SK-N-SH treated with all-trans-retinoic acid at 6 μM for 48 hours (cell line): ENCODE results near the gene GCHFR.

Experiments used
- ATAC-seq: fragments of 200-7000 bp; cut with Tn5 transposase; 3 replicates; pipeline ENCODE4 v1.9.1; 2020; ENCODE audit warnings: mild to moderate bottlenecking, moderate library complexity
- ARNTL ChIP-seq: fragments of 450-650 bp; formaldehyde crosslinking; IDR thresholded peaks from 2 replicates; pipeline ENCODE4 v1.5.0; 2020; ENCODE audit warnings: low read depth, mild to moderate bottlenecking, moderate library complexity, borderline replicate concordance
- BACH2 ChIP-seq: fragments of 250-450 bp; sonication (Bioruptor Pico); IDR thresholded peaks from 2 replicates; pipeline ENCODE4 v1.9.0; 2021; ENCODE audit warnings: mild to moderate bottlenecking, borderline replicate concordance
- CREB5 ChIP-seq: fragments of 250-450 bp; sonication (Bioruptor Pico); IDR thresholded peaks from 2 replicates; pipeline ENCODE4 v1.5.1; 2020; ENCODE audit warnings: low read depth, mild to moderate bottlenecking, moderate library complexity
- CSDC2 ChIP-seq: fragments of 250-450 bp; sonication (Bioruptor Pico); IDR thresholded peaks from 2 replicates; pipeline ENCODE4 v1.5.0; 2020; ENCODE audit warnings: mild to moderate bottlenecking, moderate library complexity
- ESRRG ChIP-seq: fragments of 250-450 bp; sonication (Bioruptor Pico); IDR thresholded peaks from 2 replicates; pipeline ENCODE4 v1.6.1; 2021; ENCODE audit warnings: mild to moderate bottlenecking
- GLIS3 ChIP-seq: fragments of 250-450 bp; sonication (Bioruptor Pico); IDR thresholded peaks from 2 replicates; pipeline ENCODE4 v1.5.0; 2020; ENCODE audit warnings: mild to moderate bottlenecking, moderate library complexity
- ISL1 ChIP-seq: fragments of 250-450 bp; sonication (Bioruptor Pico); IDR thresholded peaks from 2 replicates; pipeline ENCODE4 v2.1.2; 2022; ENCODE audit warnings: mild to moderate bottlenecking, moderate library complexity
- OSR1 ChIP-seq: fragments of 250-450 bp; sonication (Bioruptor Pico); IDR thresholded peaks from 2 replicates; pipeline ENCODE4 v1.8.0; 2022; ENCODE audit warnings: moderate library complexity, mild to moderate bottlenecking, inconsistent platforms
- POU6F1 ChIP-seq: fragments of 250-450 bp; sonication (Bioruptor Pico); IDR thresholded peaks from 2 replicates; pipeline ENCODE4 v1.8.0; 2021; ENCODE audit warnings: low read depth, mild to moderate bottlenecking, moderate library complexity, borderline replicate concordance
- PPARA ChIP-seq: fragments of 250-450 bp; sonication (Bioruptor Pico); IDR thresholded peaks from 2 replicates; pipeline ENCODE4 v1.5.0; 2020; ENCODE audit warnings: mild to moderate bottlenecking, borderline replicate concordance
- RARB ChIP-seq: fragments of 250-450 bp; sonication (Bioruptor Pico); IDR thresholded peaks from 2 replicates; pipeline ENCODE4 v1.8.0; 2021; ENCODE audit warnings: mild to moderate bottlenecking, moderate library complexity
- SNAI2 ChIP-seq: fragments of 250-450 bp; sonication (Bioruptor Pico); IDR thresholded peaks from 2 replicates; pipeline ENCODE4 v1.5.0; 2020; ENCODE audit warnings: mild to moderate bottlenecking, moderate library complexity
- TCF4 ChIP-seq: fragments of 250-450 bp; sonication (Bioruptor Pico); IDR thresholded peaks from 2 replicates; pipeline ENCODE4 v1.8.0; 2021; ENCODE audit warnings: mild to moderate bottlenecking, moderate library complexity, borderline replicate concordance
- TOX ChIP-seq: fragments of 250-450 bp; sonication (Bioruptor Pico); IDR thresholded peaks from 2 replicates; pipeline ENCODE4 v1.8.0; 2021; ENCODE audit warnings: mild to moderate bottlenecking, moderate library complexity, borderline replicate concordance
- ZC3H10 ChIP-seq: fragments of 250-450 bp; sonication (Bioruptor Pico); IDR thresholded peaks from 2 replicates; pipeline ENCODE4 v1.5.1; 2021; ENCODE audit warnings: mild to moderate bottlenecking, moderate library complexity
- ZFP3 ChIP-seq: fragments of 250-450 bp; sonication (Bioruptor Pico); IDR thresholded peaks from 2 replicates; pipeline ENCODE4 v1.5.0; 2020; ENCODE audit warnings: mild to moderate bottlenecking, moderate library complexity
- ZFP30 ChIP-seq: fragments of 450-650 bp; formaldehyde crosslinking; IDR thresholded peaks from 2 replicates; pipeline ENCODE4 v1.5.0; 2022; ENCODE audit warnings: mild to moderate bottlenecking, moderate library complexity
- ZNF565 ChIP-seq: fragments of 450-650 bp; formaldehyde crosslinking; conservative IDR thresholded peaks from 2 replicates; pipeline ENCODE4 v1.5.0; 2020; ENCODE audit warnings: low read depth, mild to moderate bottlenecking, moderate library complexity
- ZNF70 ChIP-seq: fragments of 450-650 bp; formaldehyde crosslinking; IDR thresholded peaks from 2 replicates; pipeline ENCODE4 v1.5.0; 2020; ENCODE audit warnings: mild to moderate bottlenecking, moderate library complexity
- ZNF8 ChIP-seq: fragments of 450-650 bp; formaldehyde crosslinking; IDR thresholded peaks from 2 replicates; pipeline ENCODE4 v1.5.0; 2020; ENCODE audit warnings: mild to moderate bottlenecking, moderate library complexity
- TF ChIP-seq, protein P1 (sequence below): fragments of 250-450 bp; sonication (Bioruptor Pico); IDR thresholded peaks from 2 replicates; pipeline ENCODE4 v1.8.0; 2020; ENCODE audit warnings: mild to moderate bottlenecking, moderate library complexity, borderline replicate concordance
- TF ChIP-seq, protein P2 (sequence below): fragments of 250-450 bp; sonication (Bioruptor Pico); IDR thresholded peaks from 2 replicates; pipeline ENCODE4 v1.5.0; 2020; ENCODE audit warnings: mild to moderate bottlenecking, moderate library complexity
- TF ChIP-seq, protein P3 (sequence below): fragments of 250-450 bp; sonication (Bioruptor Pico); IDR thresholded peaks from 2 replicates; pipeline ENCODE4 v1.5.1; 2021; ENCODE audit warnings: mild to moderate bottlenecking, moderate library complexity

The GCHFR gene

DNA sequence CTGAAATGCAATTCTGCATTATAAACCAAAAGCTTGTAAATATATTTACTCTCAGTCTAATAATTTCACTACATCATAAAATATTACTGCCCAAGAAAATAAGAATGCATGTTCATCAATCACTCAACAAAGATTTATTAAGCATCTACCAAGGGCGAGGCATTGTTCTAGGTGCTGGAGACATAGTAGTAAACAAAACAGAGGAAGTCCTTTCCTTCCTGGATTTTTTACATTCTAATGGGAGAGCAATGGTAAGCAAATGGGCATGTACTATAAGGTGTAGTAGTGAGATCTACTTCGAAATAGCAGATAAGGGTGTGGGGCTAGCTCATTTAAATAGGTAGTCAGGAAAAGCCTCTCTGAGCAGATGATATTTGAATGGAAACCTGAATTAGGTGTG, 32.2 kb downstream of the GCHFR start:
- no peak for ATAC-seq
- no peak for TF ChIP-seq TOX (CRISPR knock-in tag)
- TF ChIP-seq, protein P1, sequence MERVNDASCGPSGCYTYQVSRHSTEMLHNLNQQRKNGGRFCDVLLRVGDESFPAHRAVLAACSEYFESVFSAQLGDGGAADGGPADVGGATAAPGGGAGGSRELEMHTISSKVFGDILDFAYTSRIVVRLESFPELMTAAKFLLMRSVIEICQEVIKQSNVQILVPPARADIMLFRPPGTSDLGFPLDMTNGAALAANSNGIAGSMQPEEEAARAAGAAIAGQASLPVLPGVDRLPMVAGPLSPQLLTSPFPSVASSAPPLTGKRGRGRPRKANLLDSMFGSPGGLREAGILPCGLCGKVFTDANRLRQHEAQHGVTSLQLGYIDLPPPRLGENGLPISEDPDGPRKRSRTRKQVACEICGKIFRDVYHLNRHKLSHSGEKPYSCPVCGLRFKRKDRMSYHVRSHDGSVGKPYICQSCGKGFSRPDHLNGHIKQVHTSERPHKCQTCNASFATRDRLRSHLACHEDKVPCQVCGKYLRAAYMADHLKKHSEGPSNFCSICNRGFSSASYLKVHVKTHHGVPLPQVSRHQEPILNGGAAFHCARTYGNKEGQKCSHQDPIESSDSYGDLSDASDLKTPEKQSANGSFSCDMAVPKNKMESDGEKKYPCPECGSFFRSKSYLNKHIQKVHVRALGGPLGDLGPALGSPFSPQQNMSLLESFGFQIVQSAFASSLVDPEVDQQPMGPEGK (CRISPR knock-in tag): no peak
- no peak for TF ChIP-seq ISL1
- TF ChIP-seq OSR1: no peak
- no peak for TF ChIP-seq ZFP30 (CRISPR knock-in tag)

DNA sequence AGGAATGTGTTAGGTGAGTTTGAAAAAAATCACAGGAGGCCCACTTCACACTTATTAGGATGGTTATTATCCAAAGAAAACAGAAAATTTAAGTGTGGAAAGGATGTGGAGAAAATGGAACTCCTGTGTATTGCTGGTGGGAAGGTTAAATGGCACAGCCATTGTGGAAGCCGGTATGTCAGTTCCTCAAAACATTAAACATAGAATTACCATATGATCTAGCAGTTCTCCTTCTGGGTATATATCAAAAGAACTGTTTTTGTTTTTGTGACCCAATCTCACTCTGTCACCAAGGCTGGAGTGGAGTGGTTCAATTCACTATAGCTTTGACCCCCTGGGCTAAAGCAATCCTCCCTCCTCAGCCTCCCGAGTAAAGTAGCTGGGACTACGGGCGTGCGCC, 32.6 kb downstream of the GCHFR start:
- ATAC-seq: no peak
- no peak for TF ChIP-seq POU6F1
- TF ChIP-seq RARB (CRISPR knock-in tag): no peak
- no peak for TF ChIP-seq ZFP3 (CRISPR knock-in tag)
- no peak for TF ChIP-seq ISL1
- no peak for TF ChIP-seq ZNF8
- no peak for TF ChIP-seq GLIS3
- TF ChIP-seq PPARA (CRISPR knock-in tag): no peak
- TF ChIP-seq, protein P2, sequence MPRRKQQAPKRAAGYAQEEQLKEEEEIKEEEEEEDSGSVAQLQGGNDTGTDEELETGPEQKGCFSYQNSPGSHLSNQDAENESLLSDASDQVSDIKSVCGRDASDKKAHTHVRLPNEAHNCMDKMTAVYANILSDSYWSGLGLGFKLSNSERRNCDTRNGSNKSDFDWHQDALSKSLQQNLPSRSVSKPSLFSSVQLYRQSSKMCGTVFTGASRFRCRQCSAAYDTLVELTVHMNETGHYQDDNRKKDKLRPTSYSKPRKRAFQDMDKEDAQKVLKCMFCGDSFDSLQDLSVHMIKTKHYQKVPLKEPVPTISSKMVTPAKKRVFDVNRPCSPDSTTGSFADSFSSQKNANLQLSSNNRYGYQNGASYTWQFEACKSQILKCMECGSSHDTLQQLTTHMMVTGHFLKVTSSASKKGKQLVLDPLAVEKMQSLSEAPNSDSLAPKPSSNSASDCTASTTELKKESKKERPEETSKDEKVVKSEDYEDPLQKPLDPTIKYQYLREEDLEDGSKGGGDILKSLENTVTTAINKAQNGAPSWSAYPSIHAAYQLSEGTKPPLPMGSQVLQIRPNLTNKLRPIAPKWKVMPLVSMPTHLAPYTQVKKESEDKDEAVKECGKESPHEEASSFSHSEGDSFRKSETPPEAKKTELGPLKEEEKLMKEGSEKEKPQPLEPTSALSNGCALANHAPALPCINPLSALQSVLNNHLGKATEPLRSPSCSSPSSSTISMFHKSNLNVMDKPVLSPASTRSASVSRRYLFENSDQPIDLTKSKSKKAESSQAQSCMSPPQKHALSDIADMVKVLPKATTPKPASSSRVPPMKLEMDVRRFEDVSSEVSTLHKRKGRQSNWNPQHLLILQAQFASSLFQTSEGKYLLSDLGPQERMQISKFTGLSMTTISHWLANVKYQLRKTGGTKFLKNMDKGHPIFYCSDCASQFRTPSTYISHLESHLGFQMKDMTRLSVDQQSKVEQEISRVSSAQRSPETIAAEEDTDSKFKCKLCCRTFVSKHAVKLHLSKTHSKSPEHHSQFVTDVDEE (CRISPR knock-in tag): no peak
- no peak for TF ChIP-seq ESRRG
- TF ChIP-seq TCF4: no peak
- no peak for TF ChIP-seq ZC3H10 (CRISPR knock-in tag)
- TF ChIP-seq OSR1: no peak
- TF ChIP-seq, protein P1 (CRISPR knock-in tag): no peak
- no peak for TF ChIP-seq ZNF565 (CRISPR knock-in tag)
- TF ChIP-seq ARNTL: no peak
- no peak for TF ChIP-seq ZNF70 (CRISPR knock-in tag)
- TF ChIP-seq, protein P3, sequence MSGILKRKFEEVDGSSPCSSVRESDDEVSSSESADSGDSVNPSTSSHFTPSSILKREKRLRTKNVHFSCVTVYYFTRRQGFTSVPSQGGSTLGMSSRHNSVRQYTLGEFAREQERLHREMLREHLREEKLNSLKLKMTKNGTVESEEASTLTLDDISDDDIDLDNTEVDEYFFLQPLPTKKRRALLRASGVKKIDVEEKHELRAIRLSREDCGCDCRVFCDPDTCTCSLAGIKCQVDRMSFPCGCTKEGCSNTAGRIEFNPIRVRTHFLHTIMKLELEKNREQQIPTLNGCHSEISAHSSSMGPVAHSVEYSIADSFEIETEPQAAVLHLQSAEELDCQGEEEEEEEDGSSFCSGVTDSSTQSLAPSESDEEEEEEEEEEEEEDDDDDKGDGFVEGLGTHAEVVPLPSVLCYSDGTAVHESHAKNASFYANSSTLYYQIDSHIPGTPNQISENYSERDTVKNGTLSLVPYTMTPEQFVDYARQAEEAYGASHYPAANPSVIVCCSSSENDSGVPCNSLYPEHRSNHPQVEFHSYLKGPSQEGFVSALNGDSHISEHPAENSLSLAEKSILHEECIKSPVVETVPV (CRISPR knock-in tag): no peak
- TF ChIP-seq, all 23 proteins: peak for 0

- ATAC-seq: no peak
- TF ChIP-seq CSDC2 (CRISPR knock-in tag): no peak
- TF ChIP-seq, protein P1 (CRISPR knock-in tag): no peak
- TF ChIP-seq ZNF70 (CRISPR knock-in tag): no peak
- TF ChIP-seq SNAI2: no peak
- no peak for TF ChIP-seq POU6F1
- TF ChIP-seq BACH2 (CRISPR knock-in tag): no peak
- no peak for TF ChIP-seq CREB5 (CRISPR knock-in tag)
- TF ChIP-seq TOX (CRISPR knock-in tag): no peak
- no peak for TF ChIP-seq ESRRG
- no peak for TF ChIP-seq ZFP30 (CRISPR knock-in tag)
- no peak for TF ChIP-seq OSR1
- no peak for TF ChIP-seq ARNTL
- no peak for TF ChIP-seq ZNF565 (CRISPR knock-in tag)
Observed at GRCh38 chr15:40799523-40799922, 35.7 kb downstream of the GCHFR start.
